ENCODE measurements around the gene ELOVL3.

GRCh38 chr10:102208311-102209035 is 17.6 kb upstream of the ELOVL3 start:
- no peak for TF ChIP-seq CTCF (conservative IDR thresholded peaks at IDR 0.05 in 1 of 2, IDR thresholded peaks at IDR 0.05 in 1 of 2; ENCODE audit: extremely low read depth in 1 of 2, insufficient read depth in 1 of 2, low read depth in 1 of 2, low read length in 2 of 2)
- no peak for TF ChIP-seq EZH2 (IDR thresholded peaks at IDR 0.05; ENCODE audit: borderline replicate concordance, low read length)
